GM13976 (cell line): ENCODE measurements around the gene GCFC2.

Experiments
- DNase-seq: peaks from one replicate; pipeline ENCODE4 v3.0.0; 2012; ENCODE audit warnings: low spot score
- in situ Hi-C: fragments of 300-500 bp; cut with MboI; formaldehyde crosslinking; loops from one replicate; pipeline ENCODE4 v1.12.0; 2022; ENCODE audit warnings: low sequenced_read_pairs, mixed read lengths, inconsistent platforms; ENCODE audit not compliant: unreplicated experiment
- TF ChIP-seq, protein P1 (sequence below): IDR thresholded peaks from 2 replicates; pipeline ENCODE4 v1.5.1; 2012; ENCODE audit warnings: borderline replicate concordance, mild to moderate bottlenecking; ENCODE audit not compliant: insufficient read depth; ENCODE audit errors: extremely low read depth, missing control alignments, control extremely low read depth

The GCFC2 gene

DNA sequence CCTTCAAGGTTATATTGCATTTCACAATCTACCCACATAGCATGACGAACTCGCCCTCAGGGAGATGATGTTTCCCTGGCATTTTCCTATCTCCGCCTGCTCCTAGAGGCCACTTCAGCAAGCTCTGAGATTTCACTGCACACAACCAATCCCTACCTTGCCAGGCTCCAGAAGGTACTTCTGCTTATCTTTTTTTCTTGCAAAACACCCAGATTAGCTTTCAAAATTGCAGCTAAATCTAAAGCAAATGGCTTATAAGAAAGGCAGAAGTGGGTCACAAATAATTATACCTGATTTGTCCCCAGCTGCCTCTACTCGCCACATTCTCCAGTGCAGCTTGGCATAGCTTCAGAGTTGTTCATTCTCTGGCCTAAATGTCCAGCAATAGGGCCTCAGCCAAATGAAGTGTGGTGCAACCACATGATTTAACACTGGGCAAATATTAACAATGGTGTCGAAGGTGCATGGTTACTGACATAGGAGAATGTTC is 96.5 kb downstream of the GCFC2 start:
- TF ChIP-seq, protein P1, sequence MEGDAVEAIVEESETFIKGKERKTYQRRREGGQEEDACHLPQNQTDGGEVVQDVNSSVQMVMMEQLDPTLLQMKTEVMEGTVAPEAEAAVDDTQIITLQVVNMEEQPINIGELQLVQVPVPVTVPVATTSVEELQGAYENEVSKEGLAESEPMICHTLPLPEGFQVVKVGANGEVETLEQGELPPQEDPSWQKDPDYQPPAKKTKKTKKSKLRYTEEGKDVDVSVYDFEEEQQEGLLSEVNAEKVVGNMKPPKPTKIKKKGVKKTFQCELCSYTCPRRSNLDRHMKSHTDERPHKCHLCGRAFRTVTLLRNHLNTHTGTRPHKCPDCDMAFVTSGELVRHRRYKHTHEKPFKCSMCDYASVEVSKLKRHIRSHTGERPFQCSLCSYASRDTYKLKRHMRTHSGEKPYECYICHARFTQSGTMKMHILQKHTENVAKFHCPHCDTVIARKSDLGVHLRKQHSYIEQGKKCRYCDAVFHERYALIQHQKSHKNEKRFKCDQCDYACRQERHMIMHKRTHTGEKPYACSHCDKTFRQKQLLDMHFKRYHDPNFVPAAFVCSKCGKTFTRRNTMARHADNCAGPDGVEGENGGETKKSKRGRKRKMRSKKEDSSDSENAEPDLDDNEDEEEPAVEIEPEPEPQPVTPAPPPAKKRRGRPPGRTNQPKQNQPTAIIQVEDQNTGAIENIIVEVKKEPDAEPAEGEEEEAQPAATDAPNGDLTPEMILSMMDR: no peak
- in situ Hi-C loops: loop anchor here (10.0 to 25.0 kb wide), 2 partner anchors 559 to 702 kb away; no protein-coding TSS in a partner anchor
- DNase-seq: no peak

DNA sequence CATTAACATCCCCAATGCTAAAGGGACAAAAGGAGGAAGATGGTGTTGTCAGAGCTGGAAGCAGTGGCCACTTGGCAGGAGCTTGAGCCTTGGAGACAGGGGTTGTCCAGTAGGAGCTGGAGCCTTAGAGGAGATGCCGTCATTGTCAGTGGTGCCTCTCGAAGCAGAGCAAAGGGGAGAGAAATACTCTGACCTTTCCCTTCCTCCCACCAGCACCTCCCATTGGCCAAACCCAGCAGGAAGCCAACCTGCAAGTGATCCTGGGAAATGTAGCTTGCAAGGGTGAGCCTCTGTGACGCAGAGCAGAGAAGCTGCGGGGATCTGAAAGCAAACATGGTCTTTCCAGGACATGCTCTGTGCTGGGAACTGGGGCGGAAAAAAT is 97.9 kb downstream of the GCFC2 start:
- DNase-seq: no peak
- TF ChIP-seq, protein P1: no peak
- in situ Hi-C loops: loop anchor here (10.0 to 25.0 kb wide), 2 partner anchors 558 to 701 kb away; no protein-coding TSS in a partner anchor
